Stimulated activated CD8-positive, alpha-beta memory T cell treated with anti-CD3 and anti-CD28 coated beads, Interleukin-15, amount 100 ng/mL, for 24 hours (primary cell): ENCODE measurements around the gene TUBA4B.
"Not testable (repeated sequence)": the region's sequence is repeated elsewhere in the genome, so short reads cannot be mapped to it uniquely, and the experiment has no call there.

Source experiments
- DNase-seq: peaks from one replicate; pipeline ENCODE4 v3.0.0-alpha.2; 2020; ENCODE audit warnings: low read depth

TUBA4B gene

DNA sequence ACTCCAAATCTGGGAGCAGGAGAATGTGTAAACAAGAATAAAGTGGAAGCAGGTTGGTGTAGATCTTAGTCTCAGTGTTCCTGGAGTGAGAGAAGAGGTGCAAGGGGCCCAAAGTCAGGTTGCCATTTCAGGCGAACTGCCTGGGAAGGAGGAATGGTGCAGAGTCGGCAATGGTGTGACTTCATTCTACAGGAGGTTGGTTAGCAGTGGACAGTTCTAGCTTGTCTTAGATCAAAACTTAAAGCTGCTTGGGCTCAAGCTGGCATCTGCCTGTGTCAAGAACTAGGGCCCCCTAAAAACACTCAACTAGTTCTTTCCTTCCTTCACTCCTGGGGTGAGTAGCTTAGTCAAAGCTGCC is 4.2 kb upstream of the TUBA4B start:
- no peak for DNase-seq

DNA sequence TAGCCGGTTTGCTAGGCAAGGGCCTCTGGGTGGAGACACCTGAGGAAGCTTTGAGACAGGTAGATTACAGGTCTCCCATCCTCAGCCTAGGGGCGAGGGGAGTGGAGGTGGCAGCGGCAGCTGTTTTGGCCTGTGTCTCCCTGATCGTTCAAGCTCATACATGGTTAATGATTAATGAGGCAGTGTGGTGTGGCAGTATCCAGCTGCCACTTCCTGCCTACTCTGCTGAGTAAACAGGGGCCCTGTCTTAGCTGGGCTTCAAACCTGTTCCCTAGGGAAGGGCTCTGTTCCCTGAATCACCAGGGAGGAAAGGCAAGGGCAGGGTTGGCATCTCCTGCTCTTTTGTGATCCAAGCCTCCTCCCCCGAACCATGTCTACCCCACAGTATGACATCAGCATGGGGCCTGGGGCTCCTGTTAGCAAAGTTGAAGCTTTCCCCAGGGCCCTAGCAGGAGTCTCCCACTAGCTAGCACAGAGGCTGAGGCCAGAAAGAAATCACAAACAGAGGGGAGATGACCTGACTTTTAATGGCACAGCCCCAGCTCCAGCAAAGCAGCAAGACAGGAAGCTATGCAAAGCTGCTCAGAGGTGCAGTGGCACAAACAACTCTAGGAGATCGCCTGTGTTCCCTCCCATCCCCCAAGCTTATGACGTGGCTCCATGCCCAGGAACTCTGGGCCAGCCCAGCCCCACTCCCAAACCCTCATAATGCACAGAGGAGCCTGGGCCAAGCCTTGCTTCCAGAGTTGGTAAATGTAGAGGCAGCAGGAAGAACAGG is 3.7 kb upstream of the TUBA4B start:
- DNase-seq, result no peak

DNA sequence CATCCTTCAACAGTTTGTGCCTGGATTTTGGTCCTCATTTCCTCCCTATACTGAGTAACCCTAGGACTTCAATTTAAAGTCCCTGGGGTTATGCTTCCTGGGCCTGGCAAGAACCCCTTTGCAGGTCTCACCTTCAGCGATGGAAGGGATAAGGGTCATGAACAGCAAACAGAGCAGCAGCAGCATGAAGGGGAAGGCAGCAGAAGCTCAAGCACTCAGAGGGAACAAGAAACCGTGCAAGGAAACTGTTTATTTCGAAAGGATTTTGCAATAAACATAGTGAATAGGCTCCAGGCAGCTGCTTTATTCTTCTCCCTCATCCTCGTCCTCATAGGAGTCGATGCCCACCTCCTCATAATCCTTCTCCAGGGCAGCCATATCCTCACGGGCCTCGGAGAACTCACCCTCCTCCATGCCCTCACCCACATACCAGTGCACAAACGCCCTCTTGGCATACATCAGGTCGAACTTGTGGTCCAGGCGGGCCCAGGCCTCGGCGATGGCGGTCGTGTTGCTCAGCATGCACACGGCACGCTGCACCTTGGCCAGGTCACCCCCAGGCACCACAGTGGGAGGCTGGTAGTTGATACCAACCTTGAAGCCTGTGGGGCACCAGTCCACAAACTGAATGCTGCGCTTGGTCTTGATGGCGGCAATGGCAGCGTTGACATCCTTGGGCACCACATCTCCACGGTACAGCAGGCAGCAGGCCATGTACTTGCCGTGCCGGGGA is 2.8 kb upstream of the TUBA4B start:
- no peak for DNase-seq

DNA sequence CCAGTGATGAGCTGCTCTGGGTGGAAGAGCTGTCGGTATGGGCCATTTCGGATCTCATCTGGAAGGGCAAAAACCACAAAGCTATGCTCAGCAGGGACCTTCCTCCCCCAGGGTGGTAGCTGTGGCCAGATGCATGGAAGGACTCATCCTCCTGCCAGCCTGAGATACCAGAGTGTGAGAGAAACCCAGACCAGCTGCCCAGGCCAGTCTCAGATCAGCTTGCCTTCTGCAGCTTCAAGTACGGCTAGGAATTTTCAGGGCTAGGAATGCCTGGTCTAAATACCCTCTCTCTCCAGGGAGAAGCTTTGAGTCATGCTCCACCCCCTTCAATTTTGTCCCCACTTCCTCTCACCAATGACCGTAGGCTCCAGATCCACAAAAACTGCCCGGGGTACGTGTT is 1.4 kb upstream of the TUBA4B start:
- DNase-seq, result no peak

DNA sequence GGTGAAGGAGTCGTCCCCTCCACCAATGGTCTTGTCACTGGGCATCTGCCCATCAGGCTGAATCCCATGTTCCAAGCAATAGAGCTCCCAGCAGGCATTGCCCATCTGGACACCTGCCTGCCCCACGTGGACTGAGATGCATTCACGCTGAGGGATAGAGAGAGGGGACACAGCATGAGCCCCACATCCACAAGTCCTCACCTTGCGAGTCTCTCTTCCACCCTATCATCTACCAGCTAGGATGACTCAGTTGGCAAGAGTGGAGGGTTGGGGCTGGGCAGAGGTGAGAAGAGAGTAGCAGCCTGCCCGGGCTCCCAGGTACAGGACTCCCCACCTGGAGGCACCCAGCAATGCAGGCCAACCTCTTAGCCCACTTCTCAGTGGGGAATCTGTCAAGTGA is 959 bp upstream of the TUBA4B start:
- DNase-seq, result no peak

DNA sequence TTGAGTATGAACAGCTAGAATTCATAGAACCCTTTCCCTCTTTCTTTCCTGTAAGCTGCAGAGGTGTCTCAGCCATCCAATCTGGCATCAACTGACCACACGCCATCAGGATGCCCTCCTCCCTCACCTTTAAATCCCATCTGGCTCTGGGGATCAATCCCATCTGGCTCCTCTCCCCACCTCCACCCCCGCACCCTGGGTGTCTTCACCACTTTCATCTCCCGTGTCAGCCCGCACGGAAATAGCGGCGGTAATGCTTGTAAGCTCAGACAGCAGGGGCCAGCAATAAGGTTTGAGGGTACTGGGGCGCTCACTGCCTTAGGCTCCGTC is 508 bp upstream of the TUBA4B start:
- DNase-seq, result no peak

DNA sequence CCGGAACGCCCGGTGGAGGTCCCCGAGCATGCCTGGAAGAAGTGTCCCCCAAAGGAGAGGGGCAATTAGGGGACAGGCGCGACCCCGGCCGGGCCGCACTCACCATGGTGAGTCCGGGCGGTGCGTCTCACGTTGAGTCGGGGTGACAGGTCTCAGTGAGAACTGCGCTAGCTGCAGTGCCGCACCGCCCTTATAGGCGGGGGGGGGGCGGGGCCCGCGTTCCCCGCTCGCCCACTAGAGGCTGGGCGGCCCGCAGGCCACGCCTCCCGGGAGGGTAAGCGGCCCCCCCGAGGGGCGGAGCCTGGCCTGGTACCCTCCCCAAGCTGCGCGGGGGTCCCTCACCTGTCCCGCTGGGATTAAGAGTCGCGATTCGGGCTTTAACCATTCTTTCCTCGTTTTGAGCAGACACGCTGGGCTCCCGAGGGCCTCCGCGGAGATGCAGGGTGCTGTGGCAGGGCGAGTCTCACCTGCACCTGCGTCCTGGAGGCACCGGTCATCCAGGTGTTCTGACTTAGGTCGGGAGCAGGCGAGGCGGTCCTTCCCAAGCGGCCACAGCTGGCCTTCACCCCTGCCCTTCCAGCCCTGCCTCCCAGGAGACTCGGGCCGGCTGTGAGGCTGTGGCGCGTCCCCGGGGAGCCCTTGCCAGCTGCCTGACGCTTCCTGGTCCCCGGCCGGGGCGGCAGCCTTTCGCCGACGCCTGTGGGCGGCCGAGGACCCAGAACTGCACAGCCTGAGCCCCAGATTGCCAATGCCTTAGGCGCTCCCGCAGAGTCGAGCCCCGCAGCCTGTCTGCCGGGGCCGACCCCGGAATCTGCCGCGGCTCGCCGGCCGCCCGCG is 928 bp downstream of the TUBA4B start, which contains the start of gene TUBA4A:
Gene TUBA4A (minus strand): TSS at position 166 of the 837 bp plus-strand sequence. CDS start 60 bp downstream, at position 106.
- DNase-seq, result peak; percentile 74

DNA sequence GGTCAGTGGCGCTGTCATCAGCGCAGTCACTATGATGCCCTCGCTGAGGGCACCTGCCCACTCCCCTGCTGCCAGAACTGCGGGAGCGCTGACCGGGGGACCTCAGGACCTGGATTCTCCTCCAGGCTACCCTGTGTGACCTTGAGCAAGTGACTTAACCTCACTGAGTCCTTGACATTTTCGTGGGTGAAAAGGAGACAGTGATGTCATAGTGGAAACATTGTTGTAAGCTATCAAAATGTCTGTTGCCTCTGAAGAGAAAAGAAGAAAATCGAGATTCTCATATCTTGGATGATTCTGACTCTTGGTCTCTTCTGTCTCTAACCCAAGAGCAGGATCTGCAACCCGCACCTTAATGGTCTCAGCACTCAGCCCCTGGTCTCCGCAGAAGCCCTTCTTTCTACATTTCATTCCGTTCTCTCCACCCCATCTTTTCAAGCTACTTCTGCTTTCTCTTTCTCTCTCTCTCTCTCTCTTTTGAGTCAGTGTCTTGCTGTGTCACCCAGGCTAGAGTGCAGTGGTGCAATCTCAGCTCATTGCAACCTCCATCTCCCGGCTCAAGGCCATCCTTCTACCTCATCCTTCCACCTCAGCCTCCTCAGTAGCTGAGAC is 1.7 kb downstream of the TUBA4B start:
- no peak for DNase-seq

DNA sequence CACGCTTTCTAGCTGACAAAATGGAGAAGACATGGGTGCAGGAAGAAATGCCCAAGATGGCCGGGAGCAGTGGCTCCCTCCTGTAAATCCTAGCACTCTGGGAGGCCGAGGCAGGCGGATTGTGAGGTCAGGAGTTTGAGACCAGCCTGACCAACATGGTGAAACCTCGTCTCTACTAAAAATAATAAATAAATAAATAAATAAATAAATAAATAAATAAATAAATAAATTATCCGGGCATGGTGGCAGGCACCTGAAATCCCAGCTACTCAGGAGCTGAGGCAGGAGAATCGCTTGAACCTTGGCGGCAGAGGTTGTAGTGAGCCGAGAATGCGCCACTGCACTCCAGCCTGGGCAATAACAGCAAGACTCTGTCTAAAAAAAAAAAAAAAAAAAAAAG is 5.9 kb downstream of the TUBA4B start:
- not testable (repeated sequence) for DNase-seq

DNA sequence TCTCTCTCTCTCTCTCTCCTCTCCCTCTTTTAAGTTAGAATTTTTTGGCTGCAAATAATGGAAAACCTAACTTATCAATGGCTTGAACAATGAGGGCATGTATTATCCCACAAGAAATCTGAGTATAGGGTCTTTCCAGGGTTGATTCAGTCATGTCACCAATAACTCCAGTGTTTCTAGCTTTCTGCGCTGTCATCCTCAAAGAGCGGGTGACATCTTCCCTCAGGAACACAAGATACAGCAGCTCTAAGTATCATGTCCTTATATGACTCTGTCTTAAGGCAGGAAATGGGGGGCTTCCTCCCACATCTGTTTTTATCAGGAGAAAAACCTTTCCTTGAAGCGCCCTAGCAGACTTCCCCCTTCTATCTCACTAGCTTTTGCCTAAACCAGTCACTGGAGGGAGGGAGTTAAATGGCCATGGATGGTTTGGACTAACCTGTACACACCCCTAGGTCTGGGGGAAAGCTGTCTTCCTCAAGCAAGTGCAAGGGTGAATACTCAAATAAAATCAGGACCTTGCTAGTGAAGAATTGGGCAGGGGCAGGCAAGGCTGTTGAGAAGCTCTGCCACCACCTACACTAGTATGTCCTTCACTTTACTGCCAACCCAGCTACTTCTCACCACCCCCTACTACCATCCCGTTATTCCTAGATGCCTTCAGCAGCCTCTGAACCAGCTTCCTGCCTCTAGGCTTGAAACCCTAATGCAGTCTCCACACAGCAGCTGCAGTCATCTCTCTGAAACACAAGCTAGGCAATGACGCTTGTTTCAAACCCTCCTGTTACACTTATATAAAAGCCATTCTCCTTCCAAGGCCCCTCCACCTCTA is 8.2 kb downstream of the TUBA4B start:
- DNase-seq, result no peak

DNA sequence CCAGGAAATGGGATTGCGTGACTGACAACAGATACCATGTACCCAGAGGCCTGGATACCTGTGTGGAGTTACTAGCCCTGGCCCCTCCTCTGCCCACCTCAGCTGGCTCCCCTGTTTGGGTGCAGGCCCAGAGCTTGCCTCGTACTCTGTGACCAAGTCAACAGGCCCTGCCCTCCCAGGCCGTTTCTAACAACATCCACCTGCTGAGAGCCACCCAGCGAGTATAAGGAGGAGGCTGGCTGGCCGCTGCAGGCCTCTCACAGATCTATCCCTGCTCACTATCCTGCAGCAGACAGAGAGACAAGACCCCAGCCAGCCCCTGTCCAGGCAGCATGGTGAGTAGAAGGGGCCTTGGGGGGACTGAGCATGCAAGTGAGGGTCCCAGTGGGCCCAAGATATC is 13.2 kb downstream of the TUBA4B start:
- DNase-seq, result no peak

DNA sequence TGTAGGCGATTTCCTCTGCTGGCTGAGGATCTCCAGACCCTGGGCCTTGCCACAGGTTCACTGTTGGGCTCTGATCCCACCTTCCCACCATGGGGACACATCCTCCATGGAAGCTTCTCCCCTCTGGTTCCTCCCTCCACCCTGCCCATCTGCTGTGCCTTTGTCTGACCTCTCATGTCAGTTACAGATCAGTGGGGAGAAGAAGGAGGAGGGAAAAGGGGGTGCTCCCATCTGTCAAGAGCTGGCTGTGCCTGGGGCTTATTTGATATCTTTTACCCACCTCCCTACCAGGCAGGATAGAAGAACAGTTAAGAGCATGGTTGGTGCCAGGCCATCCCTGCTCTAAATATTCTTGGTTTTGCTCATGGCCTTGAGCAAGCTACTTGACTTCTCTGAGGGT is 13.8 kb downstream of the TUBA4B start:
- no peak for DNase-seq

DNA sequence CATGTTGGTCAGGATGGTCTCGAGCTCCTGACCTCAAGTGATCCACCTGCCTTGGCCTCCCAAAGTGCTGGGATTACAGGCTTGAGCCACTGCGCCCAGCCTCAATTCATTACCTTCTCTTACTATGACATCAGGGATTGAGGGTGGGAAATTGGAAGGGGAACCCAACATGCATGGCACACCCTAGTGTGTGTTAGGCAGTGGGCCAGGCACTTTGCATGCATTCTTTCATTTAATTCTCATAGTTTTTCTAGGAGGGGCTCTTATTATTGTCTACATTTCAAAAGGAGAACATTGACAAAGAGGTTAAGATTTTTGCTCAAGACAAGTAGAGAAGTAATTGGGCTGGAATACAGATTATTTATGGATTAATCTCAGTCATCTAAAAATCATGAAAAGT is 15.3 kb downstream of the TUBA4B start:
- no peak for DNase-seq

DNA sequence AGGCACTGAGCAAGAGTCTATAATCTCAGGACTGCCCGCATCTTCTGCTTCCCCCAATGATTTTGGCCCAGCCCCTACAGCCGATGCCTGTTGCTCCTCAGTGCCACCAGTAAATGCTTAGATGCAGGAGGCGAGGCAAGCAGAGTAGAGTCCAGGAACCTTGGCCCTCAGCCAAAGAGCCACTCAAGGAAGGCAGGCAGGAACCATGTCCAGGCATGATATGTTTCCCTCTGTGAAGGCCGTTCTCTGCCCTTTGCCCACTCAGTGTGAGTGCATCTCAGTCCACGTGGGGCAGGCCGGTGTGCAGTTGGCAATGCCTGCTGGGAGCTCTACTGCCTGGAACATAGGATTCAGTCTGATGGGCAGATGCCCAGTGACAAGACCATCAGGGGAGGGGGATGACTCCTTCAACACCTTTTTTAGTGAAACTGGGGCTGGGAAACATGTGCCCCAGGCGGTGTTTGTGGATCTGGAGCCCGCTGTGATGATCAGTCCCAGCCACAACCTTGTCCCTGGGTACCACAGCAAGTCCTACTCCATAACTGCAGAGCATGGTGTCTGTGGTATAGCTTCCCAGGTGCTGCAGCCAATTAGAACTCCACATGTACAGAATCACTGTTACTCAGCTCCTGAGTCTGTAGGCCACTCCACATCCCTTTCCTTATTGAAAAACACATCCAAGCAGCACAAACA is 16.5 kb downstream of the TUBA4B start:
- DNase-seq, result no peak

DNA sequence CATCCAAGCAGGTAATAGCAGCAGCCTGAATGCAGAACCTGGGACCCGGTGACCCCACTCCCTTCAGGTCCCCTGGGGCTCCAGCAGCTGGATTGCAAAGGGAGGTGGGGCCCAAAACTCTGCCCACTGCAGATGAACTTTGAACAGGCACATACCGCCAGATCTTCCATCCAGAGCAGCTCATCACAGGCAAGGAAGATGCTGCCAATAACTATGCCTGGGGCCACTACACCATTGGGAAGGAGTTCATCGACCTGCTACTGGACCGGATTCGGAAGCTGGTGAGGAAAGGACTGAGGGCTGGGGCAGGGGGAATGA is 17.0 kb downstream of the TUBA4B start:
- DNase-seq, result no peak

DNA sequence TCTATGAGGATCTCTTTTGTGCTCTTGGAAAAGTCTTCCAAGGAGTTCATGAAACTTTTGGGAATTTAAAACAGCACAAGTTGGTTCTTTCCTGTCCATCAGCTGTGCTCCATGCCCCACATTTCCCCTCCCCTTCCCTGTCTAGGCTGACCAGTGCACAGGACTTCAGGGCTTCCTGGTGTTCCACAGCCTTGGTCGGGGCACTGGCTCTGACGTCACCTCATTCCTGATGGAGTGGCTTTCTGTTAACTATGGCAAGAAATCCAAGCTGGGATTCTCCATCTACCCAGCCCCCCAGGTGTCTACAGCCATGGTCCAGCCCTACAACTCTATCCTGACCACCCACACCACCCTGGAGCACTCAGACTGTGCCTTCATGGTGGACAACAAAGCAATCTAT is 18.0 kb downstream of the TUBA4B start:
- no peak for DNase-seq

DNA sequence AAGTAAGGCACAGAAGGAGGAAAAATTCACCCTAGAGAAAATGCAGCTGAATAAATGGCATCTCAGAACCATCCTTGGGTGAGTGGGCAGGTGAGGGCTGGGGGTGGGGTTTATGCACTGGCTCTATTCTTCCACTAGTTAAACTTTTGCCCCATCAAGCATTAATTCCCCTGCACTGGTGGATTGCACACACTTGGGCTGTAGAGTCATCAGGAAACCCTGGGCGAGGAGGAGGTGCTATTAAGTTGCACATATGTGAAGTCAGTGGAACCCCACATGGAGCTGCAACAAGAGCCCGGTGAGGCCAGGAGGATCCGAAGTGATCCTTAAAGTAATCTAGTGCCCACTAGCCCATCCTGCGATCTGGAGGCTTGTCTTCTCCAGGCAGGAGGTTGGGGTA is 19.3 kb downstream of the TUBA4B start:
- DNase-seq, result no peak

DNA sequence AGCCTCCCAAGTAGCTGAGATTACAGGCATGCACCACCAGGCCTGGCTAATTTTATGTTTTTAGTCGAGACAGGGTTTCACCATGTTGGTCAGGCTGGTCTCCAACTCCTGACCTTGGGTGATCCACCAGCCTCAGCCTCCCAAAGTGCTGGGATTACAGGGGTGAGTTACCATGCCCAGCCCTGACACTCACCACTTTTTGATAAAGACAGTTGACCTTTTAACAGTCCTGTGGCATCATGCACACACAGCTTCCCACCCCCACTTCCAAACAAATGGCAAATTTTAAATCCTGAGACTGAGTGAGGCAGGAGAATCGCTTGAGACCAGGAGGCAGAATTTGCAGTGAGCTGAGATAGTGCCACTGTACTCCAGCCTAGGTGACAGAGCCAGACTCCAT is 20.0 kb downstream of the TUBA4B start:
- no peak for DNase-seq

DNA sequence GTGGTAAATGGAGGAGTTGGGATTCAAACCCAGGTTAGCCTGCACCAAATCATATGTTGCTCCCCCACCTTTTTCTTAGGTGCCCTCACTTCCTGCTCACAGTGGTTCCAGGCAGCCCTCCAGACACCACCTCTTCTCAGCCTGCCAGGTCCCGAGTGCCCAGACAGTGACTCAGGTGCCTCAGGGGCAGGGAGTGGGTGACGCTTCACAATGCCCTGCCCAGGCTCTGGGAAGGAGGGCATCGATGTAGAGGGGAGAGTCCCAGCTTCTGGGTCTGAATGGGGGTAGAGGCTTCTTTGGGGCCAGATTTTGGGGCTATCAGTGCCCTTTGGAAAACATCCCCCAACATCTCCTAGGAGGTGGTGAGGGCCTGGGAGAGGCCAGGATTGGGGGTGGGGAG is 20.9 kb downstream of the TUBA4B start:
- DNase-seq, result no peak

DNA sequence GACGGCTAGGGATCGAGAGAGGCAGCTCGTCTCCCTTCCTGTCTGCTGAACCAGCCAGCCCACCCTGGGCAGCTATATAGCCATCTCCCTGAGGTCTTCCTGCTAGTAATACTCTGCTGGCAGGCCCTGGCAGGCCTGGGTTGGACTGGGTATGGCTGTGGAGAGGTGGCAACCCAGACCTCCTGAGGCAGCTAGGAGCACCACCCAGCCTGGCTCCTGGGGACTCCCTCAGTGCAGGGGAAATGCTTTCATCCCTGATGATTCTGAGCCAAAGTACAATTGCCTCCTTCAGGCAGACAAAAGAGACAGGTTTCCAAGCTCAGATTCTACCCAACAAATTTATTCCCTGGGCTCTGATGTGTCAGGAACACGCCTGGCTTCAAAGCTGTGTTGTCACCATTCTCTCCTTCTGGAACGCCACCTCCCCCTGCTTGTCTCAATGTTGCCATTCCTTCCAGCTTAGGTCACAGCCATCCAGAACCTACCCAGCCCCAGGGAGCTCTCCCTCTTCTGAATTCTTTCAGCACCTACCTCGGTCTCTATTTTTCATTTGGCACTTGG is 21.4 kb downstream of the TUBA4B start:
- DNase-seq, result no peak
